Vagina (tissue), 2 donors: ENCODE results near the gene GABARAP.

ENCODE experiments used
- POLR2A ChIP-seq, 2 donors: fragments of 450-650 bp; IDR thresholded peaks; one replicate each; pipeline ENCODE4 v1.6.1; 2017; ENCODE audit warnings: antibody characterized with exemption in 2 of 2, mild to moderate bottlenecking in 2 of 2, moderate library complexity in 2 of 2
- TF ChIP-seq, protein P1 (sequence below), 3 experiments: fragments of 450-650 bp in 2 of 3; fragments of 200-600 bp in 1 of 3; sonication (generic) in 1 of 3; IDR thresholded peaks; one replicate each; pipeline ENCODE4 v1.5.1; 2017 to 2019; ENCODE audit warnings: antibody characterized with exemption in 3 of 3, mild to moderate bottlenecking in 2 of 3, moderate library complexity in 2 of 3

DNA sequence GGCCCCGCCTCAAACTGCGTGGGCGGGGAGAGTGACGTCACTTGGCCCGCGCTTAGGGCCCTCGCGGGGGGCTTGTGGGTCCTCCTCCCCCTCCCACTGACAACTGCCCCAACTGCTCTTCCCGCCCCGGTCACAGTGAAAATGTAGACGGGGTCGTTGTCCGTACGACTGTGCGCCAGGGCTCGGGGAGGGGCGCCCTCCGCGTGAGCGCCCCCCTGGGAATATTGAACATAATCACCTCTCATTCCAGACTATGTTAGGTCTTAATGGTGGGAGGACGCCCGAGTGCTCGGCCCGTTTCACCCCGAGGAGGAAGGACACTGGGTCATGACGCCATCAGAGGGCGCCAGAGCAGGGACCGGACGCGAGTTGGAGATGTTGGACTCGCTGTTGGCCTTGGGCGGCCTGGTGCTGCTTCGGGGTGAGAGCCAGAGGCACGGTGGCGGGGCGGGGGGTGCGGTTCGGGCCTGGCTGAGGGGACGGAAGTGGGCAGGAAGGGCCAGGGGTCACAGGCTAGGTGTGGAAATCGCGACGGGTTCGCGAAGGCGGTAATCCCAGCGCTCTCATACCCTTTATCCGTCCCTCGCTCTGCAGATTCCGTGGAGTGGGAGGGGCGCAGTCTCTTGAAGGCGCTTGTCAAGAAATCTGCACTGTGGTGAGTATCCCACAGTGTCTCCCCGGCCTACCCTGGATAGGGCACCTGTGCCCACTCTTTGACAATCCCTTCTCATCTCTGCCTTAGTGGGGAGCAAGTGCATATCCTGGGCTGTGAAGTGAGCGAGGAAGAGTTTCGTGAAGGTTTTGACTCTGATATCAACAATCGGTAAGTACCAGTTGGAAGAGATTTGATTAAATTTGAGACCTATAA is 10.2 kb upstream of the GABARAP start, which contains the start of gene ELP5:
- TF ChIP-seq, protein P1, sequence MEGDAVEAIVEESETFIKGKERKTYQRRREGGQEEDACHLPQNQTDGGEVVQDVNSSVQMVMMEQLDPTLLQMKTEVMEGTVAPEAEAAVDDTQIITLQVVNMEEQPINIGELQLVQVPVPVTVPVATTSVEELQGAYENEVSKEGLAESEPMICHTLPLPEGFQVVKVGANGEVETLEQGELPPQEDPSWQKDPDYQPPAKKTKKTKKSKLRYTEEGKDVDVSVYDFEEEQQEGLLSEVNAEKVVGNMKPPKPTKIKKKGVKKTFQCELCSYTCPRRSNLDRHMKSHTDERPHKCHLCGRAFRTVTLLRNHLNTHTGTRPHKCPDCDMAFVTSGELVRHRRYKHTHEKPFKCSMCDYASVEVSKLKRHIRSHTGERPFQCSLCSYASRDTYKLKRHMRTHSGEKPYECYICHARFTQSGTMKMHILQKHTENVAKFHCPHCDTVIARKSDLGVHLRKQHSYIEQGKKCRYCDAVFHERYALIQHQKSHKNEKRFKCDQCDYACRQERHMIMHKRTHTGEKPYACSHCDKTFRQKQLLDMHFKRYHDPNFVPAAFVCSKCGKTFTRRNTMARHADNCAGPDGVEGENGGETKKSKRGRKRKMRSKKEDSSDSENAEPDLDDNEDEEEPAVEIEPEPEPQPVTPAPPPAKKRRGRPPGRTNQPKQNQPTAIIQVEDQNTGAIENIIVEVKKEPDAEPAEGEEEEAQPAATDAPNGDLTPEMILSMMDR (IDR thresholded peaks at IDR 0.05), result no peak
- peak in 1 of 2 donors; percentile 40 for TF ChIP-seq POLR2A (IDR thresholded peaks at IDR 0.05)
